ENCODE data around the gene NCKIPSD. TPM values are rescaled to one million over a fixed set of nuclear protein-coding genes. Genes with fewer than 3 reads are reported as not detected.

The NCKIPSD gene
- total and polyA plus RNA-seq, 2 donors (not counting 3 experiments of a cell fraction or from before 2014, with no cell fraction given), result 12.8 to 19.1 TPM

DNA sequence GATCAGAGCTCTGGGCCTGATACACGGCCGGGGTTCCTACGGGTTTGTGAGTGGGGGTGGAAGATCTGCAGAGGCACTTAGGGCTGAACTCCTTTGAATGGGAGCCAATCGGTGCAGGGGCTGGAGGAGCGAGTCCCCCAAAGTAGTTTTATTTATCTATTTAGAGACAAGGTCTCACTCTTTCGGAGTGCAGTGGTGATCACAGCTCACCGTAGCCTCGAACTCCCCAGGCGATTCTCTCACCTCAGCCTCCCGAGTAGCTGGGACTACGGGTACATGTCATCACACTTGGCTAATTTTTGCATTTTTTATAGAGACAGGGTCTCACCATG is 21.4 kb downstream of the NCKIPSD start:
- FAIRE-seq (no peak), DNase-seq (ENCODE audit: low read depth, low spot score) (no peak)
- peaks cover 6% of the 10 kb centered on the region for H3K4me1 ChIP-seq (ENCODE audit: control insufficient read depth, extremely low read depth, insufficient read depth, low read length)
- TF ChIP-seq, protein P1, sequence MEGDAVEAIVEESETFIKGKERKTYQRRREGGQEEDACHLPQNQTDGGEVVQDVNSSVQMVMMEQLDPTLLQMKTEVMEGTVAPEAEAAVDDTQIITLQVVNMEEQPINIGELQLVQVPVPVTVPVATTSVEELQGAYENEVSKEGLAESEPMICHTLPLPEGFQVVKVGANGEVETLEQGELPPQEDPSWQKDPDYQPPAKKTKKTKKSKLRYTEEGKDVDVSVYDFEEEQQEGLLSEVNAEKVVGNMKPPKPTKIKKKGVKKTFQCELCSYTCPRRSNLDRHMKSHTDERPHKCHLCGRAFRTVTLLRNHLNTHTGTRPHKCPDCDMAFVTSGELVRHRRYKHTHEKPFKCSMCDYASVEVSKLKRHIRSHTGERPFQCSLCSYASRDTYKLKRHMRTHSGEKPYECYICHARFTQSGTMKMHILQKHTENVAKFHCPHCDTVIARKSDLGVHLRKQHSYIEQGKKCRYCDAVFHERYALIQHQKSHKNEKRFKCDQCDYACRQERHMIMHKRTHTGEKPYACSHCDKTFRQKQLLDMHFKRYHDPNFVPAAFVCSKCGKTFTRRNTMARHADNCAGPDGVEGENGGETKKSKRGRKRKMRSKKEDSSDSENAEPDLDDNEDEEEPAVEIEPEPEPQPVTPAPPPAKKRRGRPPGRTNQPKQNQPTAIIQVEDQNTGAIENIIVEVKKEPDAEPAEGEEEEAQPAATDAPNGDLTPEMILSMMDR (IDR thresholded peaks at IDR 0.05; ENCODE audit: extremely low read depth in 1 of 2, insufficient read depth in 1 of 2, low read depth in 1 of 2, low read length in 2 of 2), result no peak
- TF ChIP-seq POLR2A (IDR thresholded peaks at IDR 0.05; ENCODE audit: low read depth, low read length) (no peak), FOS (IDR thresholded peaks at IDR 0.05; ENCODE audit: borderline replicate concordance, insufficient read depth, low read length) (no peak), MYC (IDR thresholded peaks at IDR 0.05; ENCODE audit: low read depth, low read length) (no peak), POLR2AphosphoS5 (IDR thresholded peaks at IDR 0.05; ENCODE audit: insufficient read depth, low read depth, low read length) (no peak), GATA2 (IDR thresholded peaks at IDR 0.05; ENCODE audit: insufficient read depth, insufficient read length, low read depth, low read length) (no peak)
- TF ChIP-seq, protein P2, sequence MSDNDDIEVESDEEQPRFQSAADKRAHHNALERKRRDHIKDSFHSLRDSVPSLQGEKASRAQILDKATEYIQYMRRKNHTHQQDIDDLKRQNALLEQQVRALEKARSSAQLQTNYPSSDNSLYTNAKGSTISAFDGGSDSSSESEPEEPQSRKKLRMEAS (IDR thresholded peaks at IDR 0.05; ENCODE audit: insufficient read depth, insufficient read length), result no peak
- no peak overlapping the region for H3K4me3 ChIP-seq (replicated peaks in 1 of 3; ENCODE audit: insufficient read depth in 1 of 3, low read depth in 1 of 3, low read length in 3 of 3)
- H3K9me1 ChIP-seq (replicated peaks; ENCODE audit: control insufficient read depth, extremely low read depth, insufficient read depth, low read length), result no peaks in the 10 kb centered on the region
- H3K79me2 ChIP-seq (ENCODE audit: control insufficient read depth, insufficient read depth, low read length), result no peaks in the 10 kb centered on the region
- H3K4me2 ChIP-seq (ENCODE audit: insufficient read depth, low read length), result no peak overlapping the region
- dilution Hi-C loops (cut with MboI; ENCODE audit: extremely low pct_ligation_motif_present, low sequenced_read_pairs) (no loop called here), intact Hi-C loops (cut with micrococcal nuclease) (loop anchor here (2.0 kb wide), 1 partner anchor 21 kb away; the partner anchor contains the start of gene NCKIPSD)
- no peak overlapping the region for H3K9ac ChIP-seq (replicated peaks; ENCODE audit: extremely low read depth, insufficient read depth, low read length)
- H2AFZ ChIP-seq (ENCODE audit: low read depth, low read length), result no peak overlapping the region
- H4K20me1 ChIP-seq (replicated peaks; ENCODE audit: control insufficient read depth, extremely low read depth, insufficient read depth, low read length), result no peaks in the 10 kb centered on the region
- no TSS peak for BruUV-seq (replicated peaks)
- H3K27me3 ChIP-seq (ENCODE audit: control insufficient read depth in 2 of 2, insufficient read depth in 2 of 2, low read length in 2 of 2), result peaks cover 8 to 10% of the 10 kb centered on the region in 2 experiments
- no peaks in the 10 kb centered on the region for H3K36me3 ChIP-seq (ENCODE audit: control insufficient read depth in 2 of 2, extremely low read depth in 1 of 2, insufficient read depth in 2 of 2, low read length in 2 of 2)
- no peak overlapping the region for H3K27ac ChIP-seq (ENCODE audit: insufficient read depth, low read depth, low read length)
- POLR2A ChIA-PET, result no interaction called here
- no peaks in the 10 kb centered on the region for H3K9me3 ChIP-seq (replicated peaks; ENCODE audit: control insufficient read depth, insufficient read depth, low read length)
- CTCF ChIA-PET, result interaction anchor here (1.2 to 3.5 kb wide), 4 partner anchors 10 to 53 kb away, joined by 3 to 14 read pairs (median 4); partner anchors contain the start of genes IP6K2 and NCKIPSD

Data from endothelial cell of umbilical vein (primary cell).